ENCODE data around the gene YY1. TPM values are rescaled to one million over a fixed set of nuclear protein-coding genes. Genes with fewer than 3 reads are reported as not detected.
"Not testable (repeated sequence)": the region's sequence is repeated elsewhere in the genome, so short reads cannot be mapped to it uniquely, and the experiment has no call there.

Gene YY1
- total RNA-seq, 2 donors from 2014 or later: 42.8 to 52.3 TPM

GRCh38 chr14:100286484-100287191 lies 47.7 kb downstream of the YY1 start:
- Histone ChIP-seq H3K4me3 (no peak overlapping the region), H3K4me1 (ENCODE audit: control insufficient read depth in 1 of 2, low read depth in 2 of 2) (peaks cover 0 to 11% of the 10 kb centered on the region in 2 donors), H3K9me3 (no peaks in the 10 kb centered on the region), H3K27ac (no peak overlapping the region), H3K36me3 (peaks cover 8% of the 10 kb centered on the region), H3K27me3 (replicated peaks; ENCODE audit: insufficient read depth) (no peaks in the 10 kb centered on the region)
- TF ChIP-seq CTCF (IDR thresholded peaks at IDR 0.05): no peak
- ATAC-seq (ENCODE audit: insufficient number of reproducible peaks, low FRiP score, low read depth): no peak
- DNase-seq (ENCODE audit: low spot score): no peak

- TF ChIP-seq CTCF (IDR thresholded peaks at IDR 0.05): no peak
- Histone ChIP-seq H3K27ac (no peak overlapping the region), H3K36me3 (peaks cover 14% of the 10 kb centered on the region), H3K4me3 (no peak overlapping the region), H3K4me1 (ENCODE audit: control insufficient read depth in 1 of 2, low read depth in 2 of 2) (peaks cover 0 to 11% of the 10 kb centered on the region in 2 donors), H3K27me3 (replicated peaks; ENCODE audit: insufficient read depth) (no peaks in the 10 kb centered on the region), H3K9me3 (no peaks in the 10 kb centered on the region)
- DNase-seq (ENCODE audit: low spot score) (no peak), ATAC-seq (ENCODE audit: insufficient number of reproducible peaks, low FRiP score, low read depth) (no peak)
These were observed 48.5 kb downstream of the YY1 start for GRCh38 chr14:100287202-100287997.

DNA sequence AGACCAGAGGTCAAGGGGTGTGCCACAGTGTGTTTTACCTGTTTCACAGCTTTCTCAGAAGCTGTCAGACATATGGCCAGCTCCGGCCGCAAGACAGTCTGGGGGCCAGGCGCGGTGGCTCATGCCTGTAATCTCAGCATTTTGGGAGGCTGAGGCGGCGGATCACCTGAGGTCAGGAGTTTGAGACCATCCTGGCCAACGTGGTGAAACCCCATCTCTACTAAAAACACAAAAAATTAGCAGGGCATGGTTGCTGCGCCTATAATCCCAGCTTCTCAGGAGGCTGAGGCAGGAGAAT lies 49.0 kb downstream of the YY1 start:
- not testable (repeated sequence) for H3K27ac ChIP-seq; DNase-seq (ENCODE audit: low spot score); ATAC-seq (ENCODE audit: insufficient number of reproducible peaks, low FRiP score, low read depth); H3K27me3 ChIP-seq (replicated peaks; ENCODE audit: insufficient read depth); H3K9me3 ChIP-seq; H3K4me3 ChIP-seq
- peaks cover 0 to 11% of the 10 kb centered on the region in 2 donors for H3K4me1 ChIP-seq (ENCODE audit: control insufficient read depth in 1 of 2, low read depth in 2 of 2)
- H3K36me3 ChIP-seq: peaks cover 16% of the 10 kb centered on the region

GRCh38 chr14:100288382-100289185 lies 49.6 kb downstream of the YY1 start:
- H3K4me3 ChIP-seq: no peak overlapping the region
- no peaks in the 10 kb centered on the region for H3K9me3 ChIP-seq
- H3K27ac ChIP-seq: no peak overlapping the region
- DNase-seq (ENCODE audit: low spot score) (no peak), ATAC-seq (ENCODE audit: insufficient number of reproducible peaks, low FRiP score, low read depth) (no peak)
- peaks cover 0 to 14% of the 10 kb centered on the region in 2 donors for H3K4me1 ChIP-seq (ENCODE audit: control insufficient read depth in 1 of 2, low read depth in 2 of 2)
- peaks cover 16% of the 10 kb centered on the region for H3K36me3 ChIP-seq
- no peak for TF ChIP-seq CTCF (IDR thresholded peaks at IDR 0.05)
- H3K27me3 ChIP-seq (replicated peaks; ENCODE audit: insufficient read depth): no peaks in the 10 kb centered on the region

DNA sequence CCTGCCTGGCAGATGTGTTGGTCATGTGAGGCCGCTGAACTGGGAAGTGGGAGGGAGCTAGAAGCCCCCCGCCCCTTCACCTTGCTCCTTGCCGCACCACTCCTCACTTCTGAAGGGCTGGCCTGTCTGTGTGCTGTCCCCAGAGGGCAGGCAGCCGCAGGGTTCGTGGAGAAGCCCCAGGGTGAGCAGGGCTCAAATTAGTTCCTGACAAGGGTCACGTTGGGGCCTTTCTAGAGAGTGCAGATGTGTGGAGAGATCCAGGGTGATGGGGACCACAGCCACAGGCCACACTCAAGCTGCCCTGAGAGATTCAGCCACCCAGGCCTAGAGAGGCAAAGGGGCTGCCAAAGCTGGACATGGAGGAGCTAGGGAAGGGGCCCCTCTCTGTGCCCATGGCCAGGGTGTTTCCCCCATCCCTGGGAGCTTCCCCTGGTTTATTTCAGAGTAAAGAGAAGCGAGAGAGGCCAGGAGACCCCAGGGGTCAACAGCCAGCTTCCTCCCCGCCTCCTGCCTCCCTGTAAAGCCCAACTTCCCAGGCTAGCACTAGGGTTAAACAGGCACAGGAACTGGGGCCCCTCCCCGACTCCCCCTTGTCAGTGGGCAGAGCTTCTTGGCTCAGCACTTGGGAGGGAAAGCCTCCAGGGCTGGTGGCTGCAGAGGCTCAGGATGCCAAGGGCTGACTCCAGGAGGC lies 51.1 kb downstream of the YY1 start:
- Histone ChIP-seq H3K27ac (no peak overlapping the region), H3K36me3 (peaks cover 16% of the 10 kb centered on the region), H3K4me1 (ENCODE audit: control insufficient read depth in 1 of 2, low read depth in 2 of 2) (peaks cover 0 to 28% of the 10 kb centered on the region in 2 donors), H3K27me3 (replicated peaks; ENCODE audit: insufficient read depth) (no peaks in the 10 kb centered on the region), H3K9me3 (no peaks in the 10 kb centered on the region), H3K4me3 (no peak overlapping the region)
- TF ChIP-seq CTCF (IDR thresholded peaks at IDR 0.05): no peak
- DNase-seq (ENCODE audit: low spot score): no peak
- no peak for ATAC-seq (ENCODE audit: insufficient number of reproducible peaks, low FRiP score, low read depth)
